HG03159 (cell line): ENCODE measurements around the gene GDPGP1.
"Not testable (repeated sequence)": the region's sequence is repeated elsewhere in the genome, so short reads cannot be mapped to it uniquely, and the experiment has no call there.

Experiments
- ATAC-seq: cut with Tn5 transposase; IDR thresholded peaks from one replicate; pipeline ENCODE4 v1.9.1; 2021; ENCODE audit warnings: mild to moderate bottlenecking, moderate library complexity; ENCODE audit not compliant: unreplicated experiment

Gene GDPGP1

GRCh38 chr15:90259524-90259923, 25.5 kb downstream of the GDPGP1 start:
- peak; percentile 69 for ATAC-seq

GRCh38 chr15:90260731-90261130, 26.7 kb downstream of the GDPGP1 start:
- ATAC-seq: not testable (repeated sequence)

GRCh38 chr15:90261811-90262210, 27.8 kb downstream of the GDPGP1 start:
- no peak for ATAC-seq

DNA sequence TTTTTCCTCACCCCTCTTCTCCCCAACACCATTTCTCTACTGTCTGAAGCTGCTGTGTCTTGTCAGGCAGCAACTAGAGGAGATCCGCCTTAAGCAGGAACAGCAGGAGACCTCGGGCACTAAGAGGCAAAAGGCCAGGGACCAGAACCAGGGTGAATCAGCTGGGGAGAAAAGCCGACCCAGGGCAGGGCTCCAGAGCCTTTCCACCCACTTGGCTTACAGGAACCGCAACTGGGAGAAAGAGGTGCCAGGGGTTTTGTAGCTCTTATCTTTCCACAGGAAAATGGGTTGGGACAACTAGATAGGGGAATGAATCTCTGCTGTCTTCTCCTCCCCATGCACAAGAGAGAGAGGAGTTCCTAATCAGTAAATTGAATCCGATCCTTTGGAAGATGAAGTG, 28.4 kb downstream of the GDPGP1 start:
- no peak for ATAC-seq

DNA sequence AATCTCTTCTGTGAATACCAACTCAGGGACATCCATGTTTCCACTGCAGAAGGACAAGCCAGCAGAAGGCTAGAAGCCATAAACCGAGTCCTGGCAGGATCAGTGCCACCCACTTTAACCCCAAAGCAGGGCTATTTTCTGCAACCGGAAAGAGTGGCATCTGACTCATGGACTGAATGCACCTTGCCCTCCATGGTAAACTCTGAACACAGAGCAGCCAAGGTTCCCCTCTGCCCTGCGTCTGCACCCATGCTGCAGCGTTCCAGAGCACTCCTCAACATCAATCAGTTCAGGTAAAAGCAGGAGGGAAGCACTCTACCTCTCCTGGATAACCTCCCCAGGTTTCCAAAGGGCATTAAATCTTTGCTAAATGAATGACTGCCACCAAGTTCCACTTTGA, 30.7 kb downstream of the GDPGP1 start:
- no peak for ATAC-seq

DNA sequence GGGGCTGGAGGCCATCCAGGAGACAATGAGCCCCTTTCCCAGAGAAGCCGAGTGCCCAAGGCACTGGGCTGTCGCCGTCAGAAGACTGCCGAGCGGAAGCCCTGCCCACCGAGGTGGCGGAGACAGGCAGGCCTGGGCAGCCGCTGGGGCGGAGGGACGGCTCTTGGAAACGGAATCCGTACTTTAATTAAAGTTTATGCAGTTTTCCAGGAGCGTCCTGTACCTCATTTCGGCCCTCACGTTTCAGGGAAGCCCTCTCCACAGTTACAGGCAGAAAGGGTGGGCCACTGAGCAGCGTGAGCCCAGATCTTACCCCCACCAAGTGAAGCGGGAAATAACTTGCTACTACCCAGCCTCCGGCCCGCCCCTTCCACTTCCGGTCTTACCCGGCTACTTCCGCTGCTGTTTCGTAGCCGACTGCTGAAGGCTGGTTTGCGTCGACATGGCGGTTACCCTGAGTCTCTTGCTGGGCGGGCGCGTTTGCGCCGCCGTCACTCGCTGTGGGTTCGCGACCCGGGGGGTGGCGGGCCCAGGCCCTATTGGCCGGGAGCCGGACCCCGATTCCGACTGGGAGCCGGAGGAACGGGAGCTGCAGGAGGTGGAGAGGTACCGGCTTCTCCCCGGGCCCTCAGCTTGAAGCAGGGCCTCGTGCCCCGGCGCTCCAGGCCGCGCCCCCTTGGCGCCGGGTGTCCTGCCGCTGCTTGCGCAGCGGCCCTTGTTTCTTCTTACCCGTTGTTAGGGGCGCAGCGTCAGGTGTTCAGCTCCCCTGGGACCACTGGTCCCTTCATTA, 31.5 kb downstream of the GDPGP1 start, which contains the start of gene NGRN:
Gene NGRN, plus strand, starts transcription at position 402 of the 790 bp plus-strand sequence. Its CDS starts 41 bp downstream, at position 443.
- ATAC-seq: peak; percentile 90

- ATAC-seq: peak; percentile 4
Measured at GRCh38 chr15:90266061-90266431, 32.0 kb downstream of the GDPGP1 start.

GRCh38 chr15:90266485-90266884, 32.5 kb downstream of the GDPGP1 start:
- no peak for ATAC-seq

DNA sequence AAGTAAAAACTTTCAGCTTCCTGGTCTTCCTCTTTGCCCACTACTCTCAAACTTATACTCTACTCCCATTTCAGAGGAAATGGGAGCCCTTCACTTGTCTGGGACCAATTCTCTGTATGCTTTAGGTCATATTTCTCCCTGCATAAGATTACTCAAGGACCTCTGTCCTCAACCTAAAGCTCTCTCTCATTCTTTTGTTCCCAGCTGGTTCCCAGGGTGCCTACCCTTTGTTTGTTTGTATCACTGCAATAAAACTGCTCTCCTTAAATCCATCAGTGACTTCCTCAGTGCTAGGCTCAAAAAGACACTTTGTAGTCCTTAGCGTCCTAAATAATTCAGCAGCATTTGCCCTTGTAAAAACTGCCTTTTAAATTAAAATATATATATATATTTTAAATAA, 34.4 kb downstream of the GDPGP1 start:
- ATAC-seq: no peak

DNA sequence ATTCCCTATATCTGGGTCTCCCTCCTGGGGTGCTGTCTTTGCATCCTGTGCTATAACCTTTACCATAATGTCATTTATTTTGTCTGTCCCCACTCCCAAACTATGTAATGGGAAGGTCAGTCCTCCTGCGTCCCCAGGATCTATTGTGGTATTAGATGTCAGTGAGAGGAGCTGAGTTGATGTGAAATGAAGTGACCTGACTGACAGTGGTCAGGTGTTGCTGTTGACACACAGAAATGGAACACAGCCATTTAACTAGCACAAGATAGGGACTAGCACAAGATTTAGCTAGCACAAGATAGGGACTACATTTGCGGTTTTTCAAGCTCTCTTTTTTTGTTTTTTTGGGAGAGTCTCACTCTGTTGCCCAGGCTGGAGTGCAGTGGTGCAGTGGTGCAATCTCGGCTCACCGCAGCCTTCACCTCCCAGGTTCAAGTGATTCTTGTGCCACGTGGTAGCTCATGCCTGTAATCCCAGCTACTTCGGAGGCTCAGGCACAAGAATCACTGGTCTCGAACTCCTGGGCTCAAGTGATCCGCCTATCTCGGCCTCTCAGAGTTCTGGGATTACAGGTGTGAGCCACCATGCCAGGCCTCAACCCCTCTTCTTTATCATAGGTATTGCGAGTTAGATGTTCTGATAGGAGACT, 36.6 kb downstream of the GDPGP1 start:
- ATAC-seq: no peak

- ATAC-seq: no peak
Measured at GRCh38 chr15:90271459-90272166, 37.6 kb downstream of the GDPGP1 start.

GRCh38 chr15:90278467-90278866, 44.5 kb downstream of the GDPGP1 start:
- not testable (repeated sequence) for ATAC-seq

GRCh38 chr15:90280743-90281142, 46.7 kb downstream of the GDPGP1 start:
- not testable (repeated sequence) for ATAC-seq

GRCh38 chr15:90281637-90282036, 47.6 kb downstream of the GDPGP1 start:
- ATAC-seq: not testable (repeated sequence)

- ATAC-seq: no peak
Measured at GRCh38 chr15:90286678-90287077, 52.7 kb downstream of the GDPGP1 start.

GRCh38 chr15:90287101-90287500, 53.1 kb downstream of the GDPGP1 start:
- ATAC-seq: no peak

- no peak for ATAC-seq
Measured at GRCh38 chr15:90287946-90288345, 53.9 kb downstream of the GDPGP1 start.

DNA sequence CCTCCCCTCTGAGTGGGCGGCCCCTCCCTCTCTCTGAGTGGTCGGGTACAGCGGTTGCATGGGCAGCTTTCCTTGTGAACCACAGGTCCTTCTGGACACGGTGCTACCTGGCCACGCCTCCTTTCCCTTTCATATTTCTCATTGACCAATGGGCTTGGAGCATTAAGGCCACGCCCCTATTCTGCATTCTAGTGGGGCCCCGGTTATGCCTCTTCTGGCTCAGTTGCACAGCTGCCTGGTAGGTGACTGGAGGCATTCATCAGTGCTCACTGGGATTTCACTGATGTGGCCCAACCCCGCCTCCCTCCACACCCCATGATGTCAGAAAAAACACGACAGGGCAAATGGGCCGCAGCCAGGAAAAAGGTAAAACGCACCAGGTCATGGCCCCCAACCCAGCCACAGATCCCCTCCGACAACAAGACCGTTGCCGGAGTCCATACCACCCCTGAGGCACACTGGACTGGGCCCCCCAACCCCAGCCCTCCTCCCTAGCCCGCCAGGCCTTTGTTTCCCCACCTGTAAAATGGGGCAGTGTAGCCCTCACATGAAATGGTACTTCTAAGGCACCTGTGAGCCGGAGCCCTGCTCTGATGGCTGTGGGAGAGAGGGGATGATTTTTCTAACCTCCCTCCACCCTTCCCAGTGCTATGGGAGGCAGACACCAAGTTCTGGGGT, 57.8 kb downstream of the GDPGP1 start:
- ATAC-seq: no peak

- ATAC-seq: not testable (repeated sequence)
Measured at GRCh38 chr15:90293040-90293810, 59.2 kb downstream of the GDPGP1 start.

DNA sequence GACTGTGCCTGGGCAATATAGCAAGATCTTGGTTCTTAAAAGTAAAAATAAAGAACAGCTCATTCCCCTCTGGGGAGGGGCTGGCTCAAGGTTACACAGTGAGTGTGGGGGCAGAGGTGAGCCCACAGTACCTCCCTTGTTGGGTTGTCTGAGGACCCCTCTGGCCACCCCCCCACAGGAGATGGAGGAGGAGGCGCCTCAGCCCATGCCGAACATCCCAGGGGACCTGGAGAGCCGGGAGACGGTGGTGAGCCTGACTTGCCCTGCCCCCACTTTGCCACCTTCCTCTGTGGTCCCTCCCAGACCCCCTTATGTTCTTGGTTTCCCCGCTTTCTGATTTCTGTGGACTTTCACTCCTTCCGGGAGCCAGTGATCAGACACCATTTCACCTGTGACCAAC, 60.1 kb downstream of the GDPGP1 start:
- ATAC-seq: no peak
